Stimulated activated CD4-positive, alpha-beta T cell treated with anti-CD3 and anti-CD28 coated beads, Interleukin-1b, Interleukin-23, amount 100 ng/mL, for 1 hour (primary cell): ENCODE results near the gene MAPK7.

Experiments used
- DNase-seq, 2 donors: peaks; one replicate each; pipeline ENCODE4 v3.0.0-alpha.2; 2020; ENCODE audit warnings: low read depth in 2 of 2

The MAPK7 gene

GRCh38 chr17:19399750-19400450 lies 21.6 kb downstream of the MAPK7 start:
- DNase-seq: no peak

DNA sequence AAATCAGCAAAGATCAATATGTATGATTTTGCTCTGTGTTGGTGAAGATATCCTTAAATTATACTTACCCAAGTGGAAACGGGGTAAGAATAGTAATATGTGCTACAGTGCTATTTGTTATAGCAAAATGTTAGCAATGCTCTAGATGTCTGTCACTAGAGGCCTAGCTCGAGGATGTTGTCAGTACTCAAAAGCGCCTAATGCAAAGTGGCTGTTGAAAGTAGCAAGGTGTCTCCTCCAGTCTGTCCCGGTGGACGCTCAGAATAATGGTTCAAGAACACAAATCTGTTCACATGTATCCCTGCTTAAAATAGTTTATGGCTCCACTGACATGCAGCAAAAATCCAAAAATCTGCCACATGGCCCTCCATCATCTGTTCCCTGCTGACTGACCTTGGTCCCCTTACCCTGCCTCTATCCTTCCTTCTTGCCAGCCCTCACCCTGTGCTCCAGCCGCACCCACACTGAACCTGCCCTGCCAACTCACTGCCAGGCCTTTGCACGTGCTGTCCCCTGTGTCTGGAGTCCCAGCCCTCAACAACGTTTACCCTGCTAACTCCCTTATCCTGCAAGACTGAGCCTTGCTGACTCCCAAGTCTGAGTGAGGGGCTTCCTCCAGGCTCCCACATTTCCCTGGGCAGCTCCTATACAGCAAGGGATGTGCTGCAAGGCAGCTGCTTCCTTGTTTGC lies 23.2 kb downstream of the MAPK7 start:
- no peak for DNase-seq

DNA sequence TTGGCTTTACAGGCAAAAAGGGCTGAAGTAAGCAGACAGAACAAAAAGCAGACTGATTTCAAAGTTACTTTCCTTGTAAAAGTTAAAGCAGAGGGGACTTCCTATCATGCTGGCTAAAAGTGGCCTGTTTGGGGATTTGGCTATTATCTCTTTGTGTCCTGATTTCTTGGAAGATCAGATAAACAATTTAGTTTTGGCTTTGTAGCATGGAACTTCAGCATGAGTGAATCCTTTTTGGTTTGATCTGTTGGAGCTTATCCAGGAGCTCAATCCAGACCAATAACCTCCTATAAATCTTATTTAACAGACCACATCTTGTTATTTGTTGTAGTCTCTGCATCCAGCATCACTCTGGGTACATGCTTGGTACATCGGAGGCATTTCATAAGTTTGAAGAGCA lies 23.9 kb downstream of the MAPK7 start:
- no peak for DNase-seq

- no peak for DNase-seq
Measured at GRCh38 chr17:19403021-19403420, 24.7 kb downstream of the MAPK7 start.

DNA sequence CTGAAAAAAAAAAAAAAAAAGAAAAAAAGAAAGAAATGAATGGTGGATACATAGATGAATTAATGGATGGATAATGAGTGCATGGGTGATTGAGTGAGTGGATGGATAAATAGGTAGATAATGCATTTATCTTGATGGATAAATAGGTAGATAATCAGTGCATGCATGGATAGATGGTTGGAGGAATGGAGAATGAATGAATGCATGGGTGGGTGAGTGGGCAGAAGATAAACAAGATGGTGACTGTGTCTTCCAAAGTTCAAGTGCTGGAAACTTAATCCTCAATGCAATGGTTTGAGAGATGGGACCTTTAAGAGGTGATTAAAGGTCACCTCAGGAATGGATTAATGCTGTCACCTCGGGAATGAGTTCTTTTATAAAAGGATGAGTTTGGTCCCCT lies 26.0 kb downstream of the MAPK7 start:
- no peak for DNase-seq

DNA sequence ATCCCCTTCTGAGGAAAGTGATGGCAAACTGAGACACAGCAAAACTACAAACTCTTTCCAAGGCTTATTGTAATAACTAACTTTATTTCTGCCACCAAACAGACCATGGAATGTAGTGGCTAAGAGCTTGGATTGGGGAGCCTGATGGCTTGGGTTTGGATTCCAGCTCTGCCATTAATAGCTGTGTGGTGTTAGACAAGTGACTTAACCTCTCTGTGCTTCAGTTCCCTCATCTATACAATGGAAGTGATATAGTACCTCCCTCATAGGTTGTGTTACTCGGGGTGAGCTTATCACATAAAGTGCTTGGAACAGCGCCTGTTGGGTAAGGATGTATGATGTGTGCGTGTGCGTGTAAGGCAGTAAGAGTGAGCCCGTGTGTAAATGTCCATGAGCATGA lies 26.8 kb downstream of the MAPK7 start:
- DNase-seq: no peak

GRCh38 chr17:19407601-19408345 lies 29.5 kb downstream of the MAPK7 start:
- DNase-seq: no peak

GRCh38 chr17:19408346-19408710 lies 30.0 kb downstream of the MAPK7 start:
- no peak for DNase-seq

DNA sequence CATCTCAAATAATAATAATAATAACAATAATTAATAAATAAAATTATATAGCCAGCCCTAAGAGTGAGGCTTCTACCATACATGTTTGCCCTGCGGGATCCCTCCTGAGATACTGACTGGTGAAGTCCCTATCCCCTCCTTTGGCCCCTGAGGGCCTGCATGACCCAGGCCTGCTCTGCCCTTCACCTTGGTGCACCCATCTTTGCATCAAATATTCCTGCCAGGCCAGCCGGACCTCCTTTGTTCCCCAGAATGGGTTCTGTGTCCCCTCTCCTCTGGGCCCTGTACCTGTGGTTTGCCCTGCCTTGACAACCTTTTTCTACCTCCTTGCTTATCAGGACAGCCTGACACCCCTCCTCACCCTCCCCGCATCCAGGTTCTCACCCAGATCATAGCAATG lies 30.8 kb downstream of the MAPK7 start:
- DNase-seq: no peak

DNA sequence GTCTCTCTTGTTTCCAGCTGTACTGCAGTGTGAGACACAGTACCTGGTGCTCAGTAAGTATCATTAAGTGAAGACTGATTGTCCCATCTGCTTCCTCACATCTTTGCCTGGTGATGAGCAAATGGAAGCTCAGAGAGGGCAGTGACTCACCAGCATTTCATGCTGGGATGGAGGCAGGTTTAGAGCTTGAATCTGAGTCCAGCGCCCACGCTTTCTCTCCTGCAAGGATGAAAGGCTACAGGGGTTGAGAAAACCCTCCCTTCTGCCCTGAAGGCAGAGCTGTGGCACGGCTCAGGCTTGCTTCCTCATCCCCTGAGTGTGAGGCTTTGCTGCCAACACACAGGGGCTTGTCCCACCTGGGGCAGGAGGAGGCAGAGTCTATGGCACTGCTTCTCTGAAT lies 31.2 kb downstream of the MAPK7 start:
- no peak for DNase-seq

DNA sequence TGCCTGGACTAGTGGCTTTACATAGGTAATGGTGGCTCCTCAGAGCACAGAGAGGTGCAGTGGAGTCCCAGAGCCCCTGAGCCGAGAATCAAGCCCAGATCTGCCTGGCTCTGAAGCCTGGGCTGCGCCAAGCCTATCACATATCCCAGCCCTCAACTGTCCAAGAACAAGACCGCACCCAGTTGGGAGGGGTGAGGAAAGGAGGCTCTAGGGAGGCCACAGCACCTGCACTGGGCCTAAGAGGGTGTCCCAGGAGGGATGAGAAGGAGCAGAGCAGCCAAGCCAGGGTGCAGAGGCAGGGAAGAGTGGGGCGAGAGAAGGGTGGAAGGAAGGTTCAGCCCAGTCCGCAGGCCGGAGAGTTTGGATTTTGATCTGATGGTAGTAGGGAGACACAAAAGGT lies 31.8 kb downstream of the MAPK7 start:
- DNase-seq: no peak

GRCh38 chr17:19410875-19411620 lies 32.8 kb downstream of the MAPK7 start, which contains the start of gene RNF112:
TSS of gene RNF112 (plus strand) at chr17:19411232. CDS start at chr17:19411409, 177 bp downstream.
- DNase-seq: no peak

GRCh38 chr17:19411631-19412030 lies 33.3 kb downstream of the MAPK7 start:
- no peak for DNase-seq

- no peak for DNase-seq
Measured at GRCh38 chr17:19412510-19412909, 34.2 kb downstream of the MAPK7 start.

DNA sequence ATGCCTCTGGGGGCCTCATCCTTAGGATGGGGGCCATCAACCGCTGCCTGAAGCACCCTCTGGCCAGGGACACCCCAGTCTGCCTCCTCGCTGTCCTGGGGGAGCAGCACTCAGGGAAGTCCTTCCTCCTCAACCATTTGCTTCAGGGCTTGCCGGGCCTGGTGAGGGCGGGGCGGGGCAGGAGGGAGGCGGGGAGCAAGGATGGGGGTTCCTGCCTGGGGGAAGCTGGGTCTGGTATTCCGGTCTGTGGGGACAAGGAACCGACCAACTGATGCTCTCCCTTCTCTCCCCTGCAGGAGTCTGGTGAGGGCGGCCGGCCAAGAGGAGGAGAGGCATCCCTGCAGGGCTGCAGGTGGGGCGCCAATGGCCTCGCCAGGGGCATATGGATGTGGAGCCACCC lies 34.7 kb downstream of the MAPK7 start:
- DNase-seq: no peak

DNA sequence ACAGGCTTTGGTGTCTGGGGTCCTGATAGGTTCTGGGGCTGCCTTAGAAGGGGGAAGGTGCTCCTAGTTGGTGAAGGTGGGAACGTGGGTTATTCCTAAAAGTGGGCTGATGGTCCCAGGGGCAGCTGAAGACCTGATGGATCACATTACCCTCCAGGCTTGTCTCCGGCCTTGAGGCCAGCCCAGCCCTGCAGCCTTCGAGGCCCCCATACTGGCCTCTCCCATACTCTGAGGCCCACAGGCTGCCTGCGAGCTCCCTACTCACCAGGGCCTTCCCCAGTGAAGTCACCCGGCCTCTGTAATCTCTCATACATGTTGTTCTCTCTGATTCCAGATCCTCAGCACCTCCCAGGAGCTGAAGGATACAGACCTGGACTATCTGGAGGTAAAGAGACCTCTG lies 35.5 kb downstream of the MAPK7 start:
- no peak for DNase-seq

- DNase-seq: no peak
Measured at GRCh38 chr17:19414396-19415280, 36.3 kb downstream of the MAPK7 start.

GRCh38 chr17:19415311-19415710 lies 37.0 kb downstream of the MAPK7 start:
- DNase-seq: no peak

DNA sequence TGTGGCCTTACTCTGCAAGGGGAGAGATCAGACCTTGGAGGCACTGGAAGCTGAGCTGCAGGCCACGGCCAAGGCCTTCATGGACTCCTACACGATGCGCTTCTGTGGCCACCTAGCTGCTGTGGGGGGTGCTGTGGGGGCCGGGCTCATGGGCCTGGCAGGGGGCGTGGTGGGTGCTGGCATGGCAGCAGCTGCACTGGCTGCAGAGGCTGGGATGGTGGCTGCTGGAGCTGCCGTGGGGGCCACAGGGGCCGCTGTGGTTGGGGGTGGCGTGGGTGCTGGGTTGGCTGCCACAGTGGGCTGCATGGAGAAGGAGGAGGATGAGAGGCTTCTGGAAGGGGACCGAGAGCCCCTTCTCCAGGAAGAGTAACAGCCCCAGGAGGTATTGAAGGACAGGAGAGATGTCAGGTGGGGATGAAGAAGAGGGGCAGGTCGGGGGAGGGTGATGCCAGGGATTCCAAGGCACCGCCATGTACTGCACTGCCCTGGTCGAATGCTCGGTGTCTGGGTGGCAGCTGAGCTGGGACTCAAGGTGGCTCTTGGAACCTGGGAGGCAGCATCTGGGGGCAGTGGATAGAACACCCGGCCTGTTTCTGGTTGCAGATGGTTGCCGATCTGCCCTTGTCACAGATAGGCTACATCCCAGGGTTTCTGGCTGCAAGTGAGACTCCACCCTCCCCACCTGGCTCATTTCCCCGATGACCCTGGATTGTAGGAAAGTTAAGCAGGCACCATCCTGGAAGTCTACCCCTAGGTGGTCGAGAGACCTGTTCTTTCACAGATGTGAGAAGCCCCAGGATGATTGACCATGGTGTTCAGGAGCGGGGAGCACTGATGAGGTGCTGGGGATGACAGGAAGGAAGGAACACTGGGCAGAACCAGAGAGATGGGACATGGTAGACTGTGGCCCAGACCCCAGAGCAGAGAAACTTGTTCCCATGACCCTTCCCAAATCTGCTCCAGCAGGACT lies 37.8 kb downstream of the MAPK7 start:
- DNase-seq: no peak

- no peak for DNase-seq
Measured at GRCh38 chr17:19417611-19418010, 39.3 kb downstream of the MAPK7 start.
